GM10266 (cell line): Measurements from ENCODE around the gene RBBP8NL.

ENCODE experiments used
- DNase-seq: peaks from one replicate; pipeline ENCODE4 v3.0.0; 2012; ENCODE audit errors: extremely low spot score
- CTCF ChIP-seq: IDR thresholded peaks from 2 replicates; pipeline ENCODE4 v1.5.1; 2012; ENCODE audit warnings: mild to moderate bottlenecking, low read depth; ENCODE audit not compliant: control insufficient read depth, insufficient read depth; ENCODE audit errors: missing control alignments

The RBBP8NL gene

GRCh38 chr20:62371588-62372041 is 55.7 kb downstream of the RBBP8NL start:
- TF ChIP-seq CTCF: no peak
- DNase-seq: no peak

- no peak for DNase-seq
- no peak for TF ChIP-seq CTCF
Observed at GRCh38 chr20:62370807-62371587, 56.3 kb downstream of the RBBP8NL start.

- no peak for TF ChIP-seq CTCF
- DNase-seq: peak; percentile 61
Observed at GRCh38 chr20:62370115-62370806, 57.1 kb downstream of the RBBP8NL start.

- no peak for TF ChIP-seq CTCF
- no peak for DNase-seq
Observed at GRCh38 chr20:62369815-62370114, 57.6 kb downstream of the RBBP8NL start.

- DNase-seq: peak; percentile 67
- peak; percentile 34 for TF ChIP-seq CTCF
Observed at GRCh38 chr20:62368976-62369814, 58.1 kb downstream of the RBBP8NL start.

GRCh38 chr20:62368392-62368975 is 58.9 kb downstream of the RBBP8NL start:
- no peak for TF ChIP-seq CTCF
- DNase-seq: no peak
